HG03439 (cell line): ENCODE data around the gene MLNR.
A peak's percentile ranks its signal among the peaks of the same experiment; 100 is the strongest.

Source experiments
- ATAC-seq: cut with Tn5 transposase; IDR thresholded peaks from one replicate; pipeline ENCODE4 v1.9.1; 2021; ENCODE audit warnings: mild to moderate bottlenecking, moderate library complexity; ENCODE audit not compliant: unreplicated experiment

MLNR gene

GRCh38 chr13:49225223-49226042 is 5.3 kb downstream of the MLNR start:
- ATAC-seq, result no peak

DNA sequence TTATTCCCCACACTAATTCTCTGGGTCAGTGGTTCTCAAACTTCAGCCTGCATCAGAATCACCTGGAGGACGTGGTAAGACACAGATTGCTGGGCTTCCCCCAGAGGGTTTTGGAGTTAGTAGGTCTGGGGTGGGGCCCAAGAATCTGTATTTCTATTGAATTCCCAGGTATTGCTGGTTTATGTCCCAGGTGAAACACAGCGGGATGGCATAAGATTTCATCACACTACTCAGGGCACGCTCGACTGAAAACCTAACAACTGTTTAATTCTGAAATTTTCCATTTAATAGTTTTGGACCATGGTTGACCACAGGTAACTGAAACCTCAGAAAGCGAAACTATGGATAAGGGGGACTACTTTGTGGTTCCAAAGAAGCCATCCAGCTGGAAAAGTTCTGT is 6.5 kb downstream of the MLNR start:
- ATAC-seq, result no peak

GRCh38 chr13:49234741-49235140 is 14.6 kb downstream of the MLNR start:
- ATAC-seq, result no peak

- ATAC-seq, result no peak
These were observed 15.8 kb downstream of the MLNR start for GRCh38 chr13:49235856-49236431.

DNA sequence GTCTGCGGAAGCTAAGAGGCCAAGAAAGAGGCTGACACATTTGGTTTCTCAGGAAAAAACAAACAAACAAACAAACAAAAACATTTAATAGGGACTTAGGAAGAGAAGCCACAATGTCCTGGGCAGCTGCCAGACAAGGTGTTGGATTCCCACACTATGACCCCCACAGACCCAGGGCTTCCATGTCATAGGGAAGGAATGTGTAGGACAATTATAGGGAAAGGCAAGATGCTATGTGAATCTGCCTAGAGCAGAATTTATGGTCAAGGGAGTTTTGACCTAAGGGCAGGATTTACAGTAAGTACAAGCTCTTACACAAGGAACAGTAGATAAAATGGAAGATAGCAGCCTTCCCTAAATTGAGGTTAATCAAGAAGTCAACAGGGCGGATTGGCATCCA is 18.5 kb downstream of the MLNR start:
- no peak for ATAC-seq

DNA sequence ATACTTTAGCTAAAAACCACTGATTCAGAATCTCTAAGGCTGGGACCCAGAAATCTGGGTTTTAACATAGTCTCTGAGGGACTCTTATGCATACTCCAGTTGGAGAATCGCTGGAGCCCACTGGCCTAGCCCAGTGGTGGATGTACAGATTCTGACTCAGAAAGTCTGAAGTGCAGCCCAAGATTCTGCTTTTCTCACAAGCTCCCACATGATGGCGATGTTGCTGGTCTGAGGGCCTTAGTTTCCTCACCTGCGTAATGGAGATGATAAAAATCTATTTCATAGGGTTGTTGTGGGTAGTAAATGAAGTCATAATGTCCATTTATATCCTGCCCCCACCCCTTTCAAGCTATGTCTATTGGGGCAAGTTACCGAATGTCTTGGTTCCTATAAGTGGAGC is 19.9 kb downstream of the MLNR start:
- ATAC-seq, result no peak

DNA sequence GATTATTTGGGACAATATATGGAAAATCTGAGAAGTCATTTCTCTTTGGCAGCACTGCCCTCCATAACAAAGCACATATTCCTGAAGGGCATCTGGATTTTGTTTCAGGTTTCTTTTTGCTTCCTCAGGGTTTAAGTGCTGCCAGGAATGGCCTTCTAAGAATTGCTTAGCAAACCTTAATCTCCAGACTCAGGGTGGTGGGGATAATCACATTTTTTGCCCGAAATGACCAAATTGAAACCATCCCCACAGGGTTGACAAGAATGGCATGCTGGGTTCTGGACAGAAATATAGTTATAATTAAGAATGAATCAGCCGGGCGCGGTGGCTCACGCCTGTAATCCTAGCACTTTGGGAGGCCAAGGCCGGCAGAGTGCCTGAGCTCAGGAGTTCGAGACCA is 21.2 kb downstream of the MLNR start:
- no peak for ATAC-seq

- ATAC-seq, result no peak
These were observed 25.0 kb downstream of the MLNR start for GRCh38 chr13:49245101-49245500.

GRCh38 chr13:49246850-49247642 is 26.9 kb downstream of the MLNR start:
- ATAC-seq, result peak; percentile 43

DNA sequence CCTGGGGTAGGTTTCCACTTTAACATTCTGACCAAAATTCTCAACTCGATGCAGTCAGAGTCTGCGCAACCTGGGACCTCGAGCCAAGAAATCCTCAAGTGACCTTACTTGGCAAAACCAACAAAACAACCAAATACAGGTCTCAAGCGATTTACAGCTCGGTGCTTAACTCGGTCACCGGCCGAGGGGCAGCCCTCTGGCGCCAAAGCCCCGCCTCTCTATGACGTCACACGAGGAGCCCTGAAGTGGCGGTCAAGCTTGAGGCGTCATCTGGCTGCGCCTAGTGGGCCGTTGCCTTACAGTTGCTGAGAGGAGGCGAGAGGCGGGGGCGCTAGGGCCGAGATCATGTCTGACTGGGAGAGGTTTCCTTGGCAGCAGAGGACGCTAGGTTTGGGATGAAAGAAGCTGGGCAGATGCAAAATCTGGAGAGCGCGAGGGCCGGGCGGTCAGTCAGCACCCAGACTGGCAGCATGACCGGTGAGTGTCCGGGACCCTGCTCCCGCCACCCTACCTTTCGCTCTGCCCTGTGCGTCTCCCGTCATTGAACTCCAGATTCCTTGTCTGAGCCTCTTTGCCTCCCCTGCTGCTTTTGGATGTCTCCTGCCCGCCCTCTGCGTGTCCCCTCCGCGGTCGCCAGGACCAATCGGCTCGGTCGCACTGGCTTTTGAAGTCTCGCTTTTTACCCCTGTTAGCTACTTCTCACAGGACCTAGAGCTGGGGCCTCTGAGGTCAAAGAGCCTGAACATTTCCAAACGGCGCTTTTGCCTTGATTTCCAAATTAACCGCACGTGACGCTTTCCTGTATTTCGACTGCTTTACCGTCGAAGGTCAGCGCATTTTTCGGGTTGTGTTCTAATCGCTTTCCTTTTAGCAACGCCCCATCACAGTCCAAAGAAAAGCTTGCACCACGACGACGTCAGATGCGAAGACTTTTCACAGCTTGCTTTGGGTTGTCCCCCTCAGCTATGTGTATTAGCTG is 27.8 kb downstream of the MLNR start, which contains the start of gene CDADC1:
Gene CDADC1, plus strand, starts transcription at position 283 of the 979 bp plus-strand sequence. Its CDS starts 113 bp downstream, at position 396.
- ATAC-seq, result peak; percentile 98

- ATAC-seq, result no peak
These were observed 28.5 kb downstream of the MLNR start for GRCh38 chr13:49248622-49249002.

GRCh38 chr13:49251326-49251725 is 31.2 kb downstream of the MLNR start:
- ATAC-seq, result no peak

GRCh38 chr13:49253310-49253709 is 33.2 kb downstream of the MLNR start:
- no peak for ATAC-seq

GRCh38 chr13:49254007-49254406 is 33.9 kb downstream of the MLNR start:
- ATAC-seq, result no peak

DNA sequence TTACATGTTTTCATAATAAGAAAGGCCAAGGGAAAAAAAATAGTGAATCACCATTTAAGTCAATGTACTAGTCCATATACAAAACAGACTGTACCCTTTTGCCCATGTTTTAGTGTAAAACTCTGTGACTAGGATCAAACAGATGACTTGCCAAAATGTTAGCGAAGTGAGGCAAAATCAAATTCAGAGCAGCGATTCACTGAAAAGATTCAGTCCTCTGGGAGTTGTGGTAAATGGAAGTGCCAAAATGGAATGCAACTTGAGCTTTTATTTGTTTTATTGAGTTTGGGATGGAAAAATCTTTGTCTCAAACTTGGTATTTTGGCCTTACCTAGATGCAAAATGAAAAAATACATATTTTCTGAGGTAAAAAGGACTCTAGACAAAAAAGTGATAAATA is 36.7 kb downstream of the MLNR start:
- ATAC-seq, result no peak

DNA sequence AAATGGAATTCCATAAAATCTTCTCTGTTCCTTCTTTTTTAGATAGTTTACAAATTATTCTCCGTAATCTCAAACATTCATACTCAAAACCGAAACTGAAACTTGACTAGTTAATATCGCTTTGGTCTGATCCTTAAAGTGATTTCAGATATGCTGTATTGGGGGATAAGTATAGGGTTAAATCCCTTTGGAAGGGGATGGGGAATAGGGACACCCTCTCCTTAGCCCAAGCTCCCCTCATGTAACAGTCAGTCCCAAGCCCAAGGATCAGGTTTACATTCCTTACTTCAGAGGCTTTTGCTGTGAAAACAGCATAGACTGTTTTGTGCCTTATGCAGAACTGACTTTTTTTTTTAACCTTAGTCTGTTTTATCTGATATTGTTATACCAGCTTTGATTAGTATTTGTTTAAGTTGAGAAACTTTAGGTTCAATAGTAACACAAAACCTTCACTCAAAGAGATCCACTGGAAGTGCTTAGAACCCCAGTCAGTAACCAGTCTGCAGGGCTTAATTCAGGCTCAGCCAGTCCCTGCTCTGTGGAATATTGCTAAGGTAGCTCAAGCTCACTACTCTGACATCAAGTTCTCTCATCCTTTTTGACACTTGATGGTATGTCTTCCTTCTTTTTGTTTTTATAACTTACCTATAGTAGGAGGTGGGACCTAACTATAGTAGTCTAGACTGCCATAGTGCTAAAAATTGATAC is 38.1 kb downstream of the MLNR start:
- no peak for ATAC-seq

DNA sequence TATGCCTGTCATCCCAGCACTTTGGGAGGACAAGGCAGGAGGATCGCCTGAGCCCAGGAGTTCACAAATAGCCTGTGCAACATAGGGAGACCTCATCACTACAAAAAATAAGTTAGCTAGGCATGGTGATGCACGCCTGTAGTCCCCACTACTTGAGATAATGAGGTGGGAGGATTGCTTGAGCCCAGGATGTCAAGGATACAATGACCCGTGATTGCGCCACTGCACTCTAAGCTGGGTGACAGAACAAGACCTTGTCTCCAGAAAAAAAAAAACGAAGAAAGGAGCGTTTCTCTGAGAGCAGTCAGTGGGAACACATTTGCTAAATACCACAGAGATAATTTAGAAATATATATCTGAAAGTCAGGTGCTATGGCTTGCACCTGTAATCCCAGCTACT is 39.4 kb downstream of the MLNR start:
- ATAC-seq, result no peak

- no peak for ATAC-seq
These were observed 42.5 kb downstream of the MLNR start for GRCh38 chr13:49262634-49263033.

DNA sequence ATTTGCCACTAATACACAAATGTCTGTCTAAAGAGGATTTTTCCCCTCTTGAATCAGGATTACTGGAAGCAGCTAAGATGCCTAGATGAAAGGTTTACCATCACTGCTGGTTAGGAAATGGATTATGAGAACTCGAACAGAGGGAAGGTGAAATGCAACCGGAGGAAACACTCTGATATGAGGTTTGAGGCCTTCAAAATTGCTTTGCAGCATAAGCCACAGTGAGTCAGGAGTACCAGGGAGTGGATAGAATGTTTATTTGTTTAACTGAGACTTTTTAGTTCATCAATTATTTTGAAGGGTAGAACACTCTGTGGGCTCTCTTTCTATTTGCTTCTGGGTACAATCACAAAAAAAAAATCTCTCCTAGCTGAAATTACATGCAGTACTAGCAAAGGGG is 45.7 kb downstream of the MLNR start:
- ATAC-seq, result no peak

DNA sequence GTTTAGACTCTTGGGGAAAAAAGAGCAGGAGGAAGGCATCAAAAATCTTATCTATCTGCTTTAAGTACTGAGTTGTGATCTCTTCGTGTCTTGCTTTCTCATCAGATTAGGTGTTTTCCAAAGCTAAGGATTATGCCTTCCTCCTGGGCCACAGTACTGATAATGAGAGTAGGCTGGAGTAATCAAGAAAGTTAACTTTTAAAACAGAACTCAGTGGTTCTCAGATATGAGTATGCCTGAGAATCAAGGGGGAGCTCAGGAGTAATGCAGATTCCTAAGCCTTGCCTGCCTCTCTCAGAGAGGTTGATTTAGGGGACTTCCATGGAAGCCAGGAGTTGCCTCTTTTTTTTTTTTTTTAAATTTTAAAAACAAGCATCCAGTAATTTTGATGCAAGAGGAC is 51.1 kb downstream of the MLNR start:
- no peak for ATAC-seq
